HepG2 (cell line): Measurements from ENCODE around the gene OGA. TPM values are rescaled to one million over a fixed set of nuclear protein-coding genes. Genes with fewer than 3 reads are reported as not detected.

Source experiments
- AGO1 ChIP-seq: fragments of 200-400 bp; formaldehyde crosslinking; IDR thresholded peaks from 2 replicates; pipeline ENCODE4 v1.6.1; 2017; ENCODE audit warnings: mild to moderate bottlenecking, low read depth, low read length, moderate library complexity; ENCODE audit not compliant: poor library complexity, severe bottlenecking
- ATF7 ChIP-seq, 2 experiments: fragments of 450-650 bp in 1 of 2; sonication (generic) in 1 of 2; formaldehyde crosslinking in 1 of 2; IDR thresholded peaks; 2 replicates each; pipeline versions ENCODE4 v1.4.0 to v1.6.1; 2016 to 2020; ENCODE audit warnings: antibody characterized with exemption in 1 of 2, mild to moderate bottlenecking in 1 of 2, missing genetic modification reagents in 1 of 2
- BCL6 ChIP-seq: IDR thresholded peaks from 2 replicates; pipeline ENCODE4 v1.6.1; 2016; ENCODE audit warnings: missing genetic modification reagents, missing compliant biosample characterization
- CSRNP1 ChIP-seq: sonication (generic); formaldehyde crosslinking; IDR thresholded peaks from 2 replicates; pipeline ENCODE4 v1.8.1; 2023; ENCODE audit warnings: mild to moderate bottlenecking, missing genetic modification reagents
- GPBP1L1 ChIP-seq: sonication (generic); formaldehyde crosslinking; IDR thresholded peaks from 2 replicates; pipeline ENCODE4 v1.5.0; 2020; ENCODE audit warnings: mild to moderate bottlenecking, missing genetic modification reagents
- IRF1 ChIP-seq: sonication (generic); formaldehyde crosslinking; IDR thresholded peaks from 2 replicates; pipeline ENCODE4 v1.4.0; 2020; ENCODE audit warnings: low read depth, mild to moderate bottlenecking, missing genetic modification reagents
- RFX5 ChIP-seq: IDR thresholded peaks from 2 replicates; pipeline ENCODE4 v1.6.1; 2011; ENCODE audit warnings: low read depth, low read length, improper control_type of control experiment
- TOE1 ChIP-seq: sonication (generic); formaldehyde crosslinking; IDR thresholded peaks from 2 replicates; pipeline ENCODE4 v1.4.0; 2020; ENCODE audit warnings: mild to moderate bottlenecking, missing genetic modification reagents
- ZNF263 ChIP-seq: sonication (generic); formaldehyde crosslinking; IDR thresholded peaks from 2 replicates; pipeline ENCODE4 v1.4.0; 2020; ENCODE audit warnings: missing genetic modification reagents
- ZNF30 ChIP-seq: sonication (generic); formaldehyde crosslinking; IDR thresholded peaks from 2 replicates; pipeline ENCODE4 v1.5.0; 2020; ENCODE audit warnings: mild to moderate bottlenecking, missing genetic modification reagents
- ZNF513 ChIP-seq: sonication (generic); formaldehyde crosslinking; conservative IDR thresholded peaks from 2 replicates; pipeline ENCODE4 v1.5.0; 2020; ENCODE audit warnings: missing genetic modification reagents
- polyA plus RNA-seq, 8 experiments: library from polyadenylated mRNA; depleted of rRNA in 3 of 8; stranded (reverse) in 7 of 8; unstranded in 1 of 8; fragments of >200 nt; fragmentation: Illumina TruSeq in 4 of 8; extraction: Trizol in 4 of 8; gene quantifications; 2 replicates each; pipeline versions ENCODE4 v1.2.1 to v1.2.3, GENCODE V29; 2011 to 2016; ENCODE audit warnings: low read depth in 4 of 8, missing spikeins in 1 of 8, mixed read lengths in 1 of 8; ENCODE audit not compliant: insufficient read depth in 1 of 8
- total RNA-seq, 5 experiments: library from RNA; depleted of rRNA; stranded (reverse); fragments of >200 nt; fragmentation: Illumina TruSeq; extraction: Trizol; gene quantifications; 2 replicates each; pipeline ENCODE4 v1.2.3, GENCODE V29; 2016; ENCODE audit warnings: low read depth in 1 of 5
- TF ChIP-seq, protein P1 (sequence below): sonication (generic); formaldehyde crosslinking; IDR thresholded peaks from 2 replicates; pipeline ENCODE4 v1.4.0; 2020; ENCODE audit warnings: missing genetic modification reagents; ENCODE audit errors: not compliant biosample characterization
- TF ChIP-seq, protein P2 (sequence below): sonication (generic); formaldehyde crosslinking; IDR thresholded peaks from 2 replicates; pipeline ENCODE4 v1.5.0; 2020; ENCODE audit warnings: missing genetic modification reagents

Gene OGA
- total and polyA plus RNA-seq, 2 of the 13 experiments (the other 11 are each of a cell fraction or from before 2014, with no cell fraction given) = 33.2 to 39.8 TPM

GRCh38 chr10:101818872-101819633 is 809 bp upstream of the OGA start (continued):
- TF ChIP-seq GPBP1L1 (CRISPR knock-in tag) (no peak), AGO1 (no peak), ATF7 (IDR thresholded peaks at IDR 0.05) (no peak), ATF7 (CRISPR knock-in tag; IDR thresholded peaks at IDR 0.05) (no peak), ZNF30 (no peak), BCL6 (CRISPR knock-in tag) (peak; percentile 75), ZNF263 (CRISPR knock-in tag) (no peak), CSRNP1 (CRISPR knock-in tag) (no peak), TOE1 (CRISPR knock-in tag) (no peak), RFX5 (no peak), ZNF513 (CRISPR knock-in tag) (no peak), IRF1 (CRISPR knock-in tag) (no peak)
- TF ChIP-seq, protein P1, sequence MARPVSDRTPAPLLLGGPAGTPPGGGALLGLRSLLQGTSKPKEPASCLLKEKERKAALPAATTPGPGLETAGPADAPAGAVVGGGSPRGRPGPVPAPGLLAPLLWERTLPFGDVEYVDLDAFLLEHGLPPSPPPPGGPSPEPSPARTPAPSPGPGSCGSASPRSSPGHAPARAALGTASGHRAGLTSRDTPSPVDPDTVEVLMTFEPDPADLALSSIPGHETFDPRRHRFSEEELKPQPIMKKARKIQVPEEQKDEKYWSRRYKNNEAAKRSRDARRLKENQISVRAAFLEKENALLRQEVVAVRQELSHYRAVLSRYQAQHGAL (CRISPR knock-in tag) = no peak
- TF ChIP-seq, protein P2, sequence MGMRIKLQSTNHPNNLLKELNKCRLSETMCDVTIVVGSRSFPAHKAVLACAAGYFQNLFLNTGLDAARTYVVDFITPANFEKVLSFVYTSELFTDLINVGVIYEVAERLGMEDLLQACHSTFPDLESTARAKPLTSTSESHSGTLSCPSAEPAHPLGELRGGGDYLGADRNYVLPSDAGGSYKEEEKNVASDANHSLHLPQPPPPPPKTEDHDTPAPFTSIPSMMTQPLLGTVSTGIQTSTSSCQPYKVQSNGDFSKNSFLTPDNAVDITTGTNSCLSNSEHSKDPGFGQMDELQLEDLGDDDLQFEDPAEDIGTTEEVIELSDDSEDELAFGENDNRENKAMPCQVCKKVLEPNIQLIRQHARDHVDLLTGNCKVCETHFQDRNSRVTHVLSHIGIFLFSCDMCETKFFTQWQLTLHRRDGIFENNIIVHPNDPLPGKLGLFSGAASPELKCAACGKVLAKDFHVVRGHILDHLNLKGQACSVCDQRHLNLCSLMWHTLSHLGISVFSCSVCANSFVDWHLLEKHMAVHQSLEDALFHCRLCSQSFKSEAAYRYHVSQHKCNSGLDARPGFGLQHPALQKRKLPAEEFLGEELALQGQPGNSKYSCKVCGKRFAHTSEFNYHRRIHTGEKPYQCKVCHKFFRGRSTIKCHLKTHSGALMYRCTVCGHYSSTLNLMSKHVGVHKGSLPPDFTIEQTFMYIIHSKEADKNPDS (CRISPR knock-in tag) = no peak
